Eye (tissue), 1 donor: ENCODE data around the gene GKN2.
A peak's percentile ranks its signal among the peaks of the same experiment; 100 is the strongest.
"Not testable (repeated sequence)": the region's sequence is repeated elsewhere in the genome, so short reads cannot be mapped to it uniquely, and the experiment has no call there.

ENCODE experiments used
- DNase-seq: peaks from one replicate; pipeline ENCODE4 v3.0.0-alpha.2; 2015

Gene GKN2

GRCh38 chr2:68959001-68959400, 6.3 kb upstream of the GKN2 start:
- no peak for DNase-seq

GRCh38 chr2:68955432-68955831, 2.7 kb upstream of the GKN2 start:
- not testable (repeated sequence) for DNase-seq

GRCh38 chr2:68951899-68952298, 794 bp downstream of the GKN2 start:
- DNase-seq = no peak

GRCh38 chr2:68948710-68949109, 4.0 kb downstream of the GKN2 start:
- DNase-seq = no peak

GRCh38 chr2:68946117-68946516, 6.6 kb downstream of the GKN2 start:
- DNase-seq = no peak

GRCh38 chr2:68943581-68944568, 8.8 kb downstream of the GKN2 start:
- peak; percentile 95 for DNase-seq

- DNase-seq = no peak
Observed at GRCh38 chr2:68942827-68943226, 9.9 kb downstream of the GKN2 start.

- DNase-seq = no peak
Observed at GRCh38 chr2:68940369-68940768, 12.3 kb downstream of the GKN2 start.

GRCh38 chr2:68939962-68940361, 12.7 kb downstream of the GKN2 start:
- no peak for DNase-seq

GRCh38 chr2:68938938-68939337, 13.8 kb downstream of the GKN2 start:
- no peak for DNase-seq

GRCh38 chr2:68937346-68938055, 15.2 kb downstream of the GKN2 start:
- no peak for DNase-seq

GRCh38 chr2:68936889-68937288, 15.8 kb downstream of the GKN2 start:
- DNase-seq = no peak

GRCh38 chr2:68936427-68936826, 16.3 kb downstream of the GKN2 start:
- no peak for DNase-seq

GRCh38 chr2:68935471-68935870, 17.2 kb downstream of the GKN2 start:
- DNase-seq = no peak

- DNase-seq = no peak
Observed at GRCh38 chr2:68934021-68934420, 18.7 kb downstream of the GKN2 start.

GRCh38 chr2:68932402-68932801, 20.3 kb downstream of the GKN2 start:
- DNase-seq = no peak

GRCh38 chr2:68931799-68932198, 20.9 kb downstream of the GKN2 start:
- DNase-seq = no peak

- DNase-seq = no peak
Observed at GRCh38 chr2:68931149-68931711, 21.5 kb downstream of the GKN2 start.

GRCh38 chr2:68926796-68927195, 25.9 kb downstream of the GKN2 start:
- DNase-seq = no peak

- peak; percentile 76 for DNase-seq
Observed at GRCh38 chr2:68925295-68925896, 27.3 kb downstream of the GKN2 start.

GRCh38 chr2:68921646-68922045, 31.0 kb downstream of the GKN2 start:
- DNase-seq = no peak

GRCh38 chr2:68920481-68921170, 32.1 kb downstream of the GKN2 start:
- DNase-seq = no peak

- no peak for DNase-seq
Observed at GRCh38 chr2:68918497-68918896, 34.2 kb downstream of the GKN2 start.
